GM12872 (cell line): ENCODE results near the gene FERMT2.

Experiments used
- CTCF ChIP-seq: IDR thresholded peaks from 3 replicates; pipeline ENCODE4 v1.5.1; 2011; ENCODE audit warnings: low read depth, mild to moderate bottlenecking, low read length, moderate library complexity; ENCODE audit not compliant: insufficient read depth

FERMT2 gene

GRCh38 chr14:52850451-52850909 is 100.4 kb downstream of the FERMT2 start:
- no peak for TF ChIP-seq CTCF

- no peak for TF ChIP-seq CTCF
Measured at GRCh38 chr14:52848626-52849025, 102.2 kb downstream of the FERMT2 start.

- no peak for TF ChIP-seq CTCF
Measured at GRCh38 chr14:52846591-52846990, 104.3 kb downstream of the FERMT2 start.

- TF ChIP-seq CTCF, result no peak
Measured at GRCh38 chr14:52845081-52845480, 105.8 kb downstream of the FERMT2 start.

- TF ChIP-seq CTCF, result no peak
Measured at GRCh38 chr14:52844262-52845060, 106.4 kb downstream of the FERMT2 start.

- no peak for TF ChIP-seq CTCF
Measured at GRCh38 chr14:52840877-52841276, 110.0 kb downstream of the FERMT2 start.

- TF ChIP-seq CTCF, result no peak
Measured at GRCh38 chr14:52837451-52837850, 113.4 kb downstream of the FERMT2 start.
